GM12864 (cell line): ENCODE data around the gene CHD5.

Source experiments
- DNase-seq: peaks from one replicate; pipeline ENCODE4 v3.0.0-alpha.2; 2011; ENCODE audit warnings: low read depth
- H3K4me3 ChIP-seq: 2 replicates; pipeline ENCODE4 v1.5.1; 2011; ENCODE audit warnings: mild to moderate bottlenecking, low read depth, low read length, control low read depth
- CTCF ChIP-seq: IDR thresholded peaks from 2 replicates; pipeline ENCODE4 v1.5.1; 2011; ENCODE audit warnings: low read depth, mild to moderate bottlenecking, moderate library complexity, low read length, control low read depth, inconsistent platforms; ENCODE audit errors: missing control alignments

CHD5 gene

GRCh38 chr1:6142036-6142621 lies 38.0 kb downstream of the CHD5 start:
- H3K4me3 ChIP-seq: no peak overlapping the region
- TF ChIP-seq CTCF: no peak
- no peak for DNase-seq

DNA sequence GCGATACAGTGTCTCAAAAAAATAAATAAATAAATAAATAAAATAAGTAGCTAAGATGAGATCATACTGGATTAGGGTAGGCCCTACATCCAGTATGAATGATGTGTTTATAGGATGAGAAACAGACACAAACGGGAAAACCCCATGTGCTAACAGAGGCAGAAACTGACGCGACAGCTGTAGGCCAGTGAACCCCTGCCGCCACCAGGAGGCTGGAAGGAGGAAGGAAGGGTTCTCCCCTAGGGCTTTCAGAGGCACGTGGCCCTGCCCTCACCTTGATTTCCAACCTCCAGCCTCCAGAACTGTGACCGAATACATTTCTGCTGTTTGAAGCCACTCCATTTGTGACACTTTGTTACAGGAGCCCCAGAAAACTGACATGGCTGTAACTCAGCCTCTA lies 38.5 kb downstream of the CHD5 start:
- no peak overlapping the region for H3K4me3 ChIP-seq
- DNase-seq: no peak
- peak; percentile 45 for TF ChIP-seq CTCF

DNA sequence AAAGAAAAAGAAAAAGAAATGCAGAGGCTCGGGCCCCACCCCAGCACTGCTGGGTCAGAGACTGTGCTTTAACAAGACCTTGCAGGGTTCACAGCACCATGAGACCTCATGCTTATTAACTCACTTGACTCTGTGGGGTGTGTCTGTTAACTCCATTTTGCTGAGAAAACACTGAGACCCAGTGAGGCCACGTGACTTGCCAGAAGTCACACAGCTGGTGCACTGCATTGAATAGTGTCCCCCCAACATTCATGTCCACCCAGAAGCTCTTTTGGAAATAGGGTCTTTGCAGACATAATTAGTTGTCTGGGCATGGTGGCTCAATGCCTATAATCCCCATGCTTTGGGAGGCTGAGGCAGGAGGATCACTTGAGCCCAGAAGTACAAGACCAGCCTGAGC lies 39.7 kb downstream of the CHD5 start:
- H3K4me3 ChIP-seq: no peak overlapping the region
- DNase-seq: no peak
- TF ChIP-seq CTCF: no peak

DNA sequence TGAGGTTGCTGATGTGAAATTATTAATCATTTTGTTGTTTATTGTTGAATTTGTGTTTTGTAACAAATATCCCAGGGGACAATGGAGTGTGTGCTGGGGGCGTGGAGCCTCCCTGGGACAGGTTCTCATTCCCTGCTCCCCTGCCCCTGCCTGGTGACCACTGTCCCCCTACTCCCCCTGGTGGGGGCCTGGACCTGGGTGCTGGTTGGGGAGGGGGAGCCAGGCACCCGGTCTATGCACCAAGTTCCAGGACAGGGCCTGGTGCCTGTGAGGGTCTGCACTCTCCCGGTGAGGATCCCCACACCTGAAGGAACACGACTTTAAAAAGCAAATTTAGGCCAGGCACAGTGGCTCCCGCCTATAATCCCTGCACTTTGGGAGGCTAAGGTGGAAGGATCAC lies 42.4 kb downstream of the CHD5 start:
- H3K4me3 ChIP-seq: no peak overlapping the region
- no peak for DNase-seq
- no peak for TF ChIP-seq CTCF

GRCh38 chr1:6136516-6137220 lies 43.5 kb downstream of the CHD5 start:
- no peak overlapping the region for H3K4me3 ChIP-seq
- no peak for DNase-seq
- TF ChIP-seq CTCF: no peak

GRCh38 chr1:6134741-6135510 lies 45.2 kb downstream of the CHD5 start:
- no peak for DNase-seq
- TF ChIP-seq CTCF: no peak
- H3K4me3 ChIP-seq: no peak overlapping the region
